A673 (cell line): ENCODE results near the gene PRR11. TPM values are rescaled to one million over a fixed set of nuclear protein-coding genes. Genes with fewer than 3 reads are reported as not detected.

Source experiments
- BruUV-seq: library from RNA; stranded (reverse); fragments of 400-500 nt; replicated peaks from 2 replicates; lab custom pipeline; 2021; lab: Mats Ljungman, UMichigan
- CTCF ChIA-PET: fragments of 300-600 bp; sonication (Branson Sonifier 250); formaldehyde crosslinking; loops from one replicate; lab custom pipeline; 2022; ENCODE audit warnings: antibody characterized with exemption; lab: Charles Lee
- POLR2A ChIA-PET: fragments of 300-600 bp; sonication (Branson Sonifier 250); formaldehyde crosslinking; loops from one replicate; lab custom pipeline; 2022; ENCODE audit warnings: antibody characterized with exemption; ENCODE audit not compliant: low non-redundant PET; lab: Charles Lee
- DNase-seq: peaks from one replicate; pipeline ENCODE4 v3.0.0-alpha.2; 2015; ENCODE audit warnings: low spot score
- H3K27ac ChIP-seq: fragments of 200-600 bp; sonication (generic); 2 replicates; pipeline ENCODE4 v1.5.1; 2016; ENCODE audit warnings: mixed run types, low read depth, mild to moderate bottlenecking, mixed read lengths, antibody characterized with exemption, low read length; ENCODE audit not compliant: poor library complexity, severe bottlenecking
- H3K27me3 ChIP-seq: fragments of 200-600 bp; sonication (generic); replicated peaks from 2 replicates; pipeline ENCODE4 v1.6.1; 2017; ENCODE audit warnings: mixed run types, low read depth, mild to moderate bottlenecking, mixed read lengths, antibody characterized with exemption, low read length; ENCODE audit not compliant: insufficient read depth, poor library complexity
- H3K36me3 ChIP-seq: fragments of 200-600 bp; sonication (generic); 2 replicates; pipeline ENCODE4 v1.6.1; 2016; ENCODE audit warnings: mixed run types, mild to moderate bottlenecking, mixed read lengths, antibody characterized with exemption, low read length; ENCODE audit not compliant: insufficient read depth, poor library complexity, severe bottlenecking
- H3K4me1 ChIP-seq: fragments of 200-600 bp; sonication (generic); 2 replicates; pipeline ENCODE4 v1.6.1; 2017; ENCODE audit warnings: mixed run types, mild to moderate bottlenecking, mixed read lengths, antibody characterized with exemption, low read length; ENCODE audit not compliant: insufficient read depth, poor library complexity, severe bottlenecking
- H3K4me3 ChIP-seq: fragments of 200-600 bp; sonication (generic); 2 replicates; pipeline ENCODE4 v1.5.1; 2016; ENCODE audit warnings: low read depth, mixed run types, mild to moderate bottlenecking, mixed read lengths, low read length; ENCODE audit not compliant: poor library complexity, severe bottlenecking
- H3K9me3 ChIP-seq: fragments of 200-600 bp; sonication (generic); 2 replicates; pipeline ENCODE4 v1.6.1; 2016; ENCODE audit warnings: mixed run types, low read depth, mild to moderate bottlenecking, mixed read lengths, antibody characterized with exemption, low read length; ENCODE audit not compliant: poor library complexity, severe bottlenecking
- CTCF ChIP-seq: fragments of 300-800, 200-600 bp; sonication (generic); conservative IDR thresholded peaks from 2 replicates; pipeline ENCODE4 v1.5.1; 2017; ENCODE audit warnings: low read depth, mild to moderate bottlenecking, antibody characterized with exemption, low read length, moderate library complexity, mixed read lengths
- EZH2 ChIP-seq: fragments of 200-600 bp; sonication (generic); IDR thresholded peaks from 2 replicates; pipeline ENCODE4 v1.6.1; 2017; ENCODE audit warnings: borderline replicate concordance, low read depth, mild to moderate bottlenecking, mixed read lengths, antibody characterized with exemption, low read length; ENCODE audit not compliant: poor library complexity, severe bottlenecking
- intact Hi-C: fragments of 100-400 bp; cut with micrococcal nuclease; formaldehyde crosslinking; loops from one replicate; pipeline ENCODE4 v1.10.0; 2022; ENCODE audit not compliant: unreplicated experiment
- total RNA-seq: library from RNA; stranded (reverse); gene quantifications from 2 replicates; pipeline ENCODE4 v1.2.3, GENCODE V29; 2021

Gene PRR11
- total RNA-seq, 1 experiment from 2014 or later = 123 TPM

GRCh38 chr17:59121901-59122480 lies 33.6 kb upstream of the PRR11 start:
- H3K9me3 ChIP-seq = no peaks in the 10 kb centered on the region
- TF ChIP-seq EZH2 (no peak), CTCF (no peak)
- no peaks in the 10 kb centered on the region for H3K27me3 ChIP-seq
- no peak overlapping the region for H3K4me3 ChIP-seq
- ChIA-PET CTCF (no interaction called here), POLR2A (no interaction called here)
- no TSS peak for BruUV-seq
- H3K4me1 ChIP-seq = no peaks in the 10 kb centered on the region
- intact Hi-C loops = no loop called here
- no peak overlapping the region for H3K27ac ChIP-seq
- H3K36me3 ChIP-seq = peaks cover 37% of the 10 kb centered on the region
- no peak for DNase-seq

- POLR2A ChIA-PET = no interaction called here
- no peak overlapping the region for H3K27ac ChIP-seq
- BruUV-seq = no TSS peak
Measured at GRCh38 chr17:59124665-59125064, 30.9 kb upstream of the PRR11 start.

DNA sequence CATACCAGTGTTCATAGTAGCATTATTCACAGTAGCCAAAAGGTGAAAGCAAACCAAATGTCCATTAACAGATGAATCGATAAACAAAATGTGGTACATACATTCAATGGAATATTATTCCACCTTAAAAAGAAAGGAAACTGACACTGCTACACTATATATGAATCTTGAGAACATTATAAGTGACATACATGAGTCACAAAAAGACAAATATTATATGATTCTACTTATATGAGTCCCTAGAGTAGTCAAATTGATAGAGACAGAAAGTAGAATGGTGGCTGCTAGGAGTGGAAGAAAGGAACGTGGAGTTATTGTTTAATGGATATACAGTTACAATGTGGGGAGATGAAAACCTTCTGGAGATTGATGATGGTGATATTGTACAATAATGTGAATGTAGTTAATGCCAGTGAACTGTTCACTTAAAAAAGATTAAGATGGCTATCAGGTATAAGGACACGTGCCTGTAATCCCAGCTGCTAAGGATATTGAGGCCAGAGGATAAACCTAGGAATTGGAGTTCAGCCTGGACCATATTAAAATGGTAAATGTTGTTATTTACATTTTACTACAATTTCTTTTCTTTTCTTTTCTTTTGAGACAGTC lies 28.6 kb upstream of the PRR11 start:
- no TSS peak for BruUV-seq
- ChIA-PET POLR2A (no interaction called here), CTCF (no interaction called here)
- DNase-seq = no peak
- Histone ChIP-seq H3K4me3 (no peak overlapping the region), H3K4me1 (no peaks in the 10 kb centered on the region), H3K27ac (no peak overlapping the region), H3K36me3 (peaks cover 21% of the 10 kb centered on the region), H3K27me3 (no peaks in the 10 kb centered on the region), H3K9me3 (no peaks in the 10 kb centered on the region)
- TF ChIP-seq EZH2 (no peak), CTCF (no peak)
- intact Hi-C loops = no loop called here

More at GRCh38 chr17:59124665-59125064, 30.9 kb upstream of the PRR11 start:
- no peak for DNase-seq
- Histone ChIP-seq H3K4me1 (no peaks in the 10 kb centered on the region), H3K27me3 (no peaks in the 10 kb centered on the region), H3K36me3 (peaks cover 27% of the 10 kb centered on the region), H3K9me3 (no peaks in the 10 kb centered on the region), H3K4me3 (no peak overlapping the region)
- intact Hi-C loops = no loop called here
- TF ChIP-seq EZH2 = no peak
- no peak for TF ChIP-seq CTCF
- CTCF ChIA-PET = interaction anchor here (0.7 kb wide), 2 partner anchors 146 to 413 kb away, joined by 3 to 5 read pairs; no protein-coding TSS in a partner anchor
